Middle frontal gyrus (tissue), 1 donor: ENCODE results near the gene TESK2.
"Not testable (repeated sequence)": the region's sequence is repeated elsewhere in the genome, so short reads cannot be mapped to it uniquely, and the experiment has no call there.

Experiments used
- DNase-seq: peaks from one replicate; pipeline ENCODE4 v3.0.0-alpha.2; 2015; ENCODE audit warnings: low spot score; ENCODE audit errors: extremely low spot score

The TESK2 gene

DNA sequence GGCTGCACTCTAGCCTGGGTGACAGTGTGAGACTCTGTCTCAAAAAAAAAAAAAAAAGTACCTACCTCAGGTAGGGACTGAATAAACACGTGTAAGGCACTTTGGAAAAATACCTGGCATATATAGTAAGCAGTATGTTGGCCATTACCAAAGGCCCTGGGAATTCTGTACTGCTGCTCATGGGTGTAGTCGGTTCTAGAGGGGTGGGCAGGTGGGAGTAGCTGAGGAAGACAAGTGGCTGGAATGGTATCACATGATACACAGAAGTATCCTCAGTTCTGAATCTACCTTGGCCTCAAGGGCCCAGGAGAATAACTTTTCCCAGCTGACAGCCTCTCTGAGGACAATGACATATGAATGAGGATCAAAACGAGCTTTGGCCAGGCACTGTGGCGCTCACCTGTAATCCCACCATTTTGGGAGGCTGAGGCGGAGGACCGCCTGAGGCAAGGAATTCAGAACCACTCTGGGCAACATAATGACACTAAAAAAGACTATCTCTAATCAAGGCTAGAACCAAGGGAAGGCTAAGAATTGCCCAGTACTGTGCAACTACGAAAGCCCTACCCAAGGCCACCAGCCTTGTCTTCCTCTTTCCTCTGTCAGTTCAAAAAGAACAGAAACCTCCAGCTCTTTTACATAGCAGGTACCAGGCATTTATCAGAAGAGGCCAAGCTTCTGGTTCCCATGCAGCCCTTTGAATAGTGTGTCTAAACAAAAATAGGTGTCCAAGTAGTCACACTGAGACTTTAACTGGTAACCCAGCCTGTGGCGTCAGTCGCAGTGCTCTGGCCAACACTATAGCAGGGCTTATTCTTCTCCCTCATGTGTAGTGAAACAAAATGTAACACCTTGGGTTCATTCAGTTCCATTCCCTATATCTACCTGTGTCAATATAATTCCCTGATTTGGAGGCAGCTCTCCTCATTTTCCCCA, 19.3 kb upstream of the TESK2 start:
- DNase-seq, result no peak

DNA sequence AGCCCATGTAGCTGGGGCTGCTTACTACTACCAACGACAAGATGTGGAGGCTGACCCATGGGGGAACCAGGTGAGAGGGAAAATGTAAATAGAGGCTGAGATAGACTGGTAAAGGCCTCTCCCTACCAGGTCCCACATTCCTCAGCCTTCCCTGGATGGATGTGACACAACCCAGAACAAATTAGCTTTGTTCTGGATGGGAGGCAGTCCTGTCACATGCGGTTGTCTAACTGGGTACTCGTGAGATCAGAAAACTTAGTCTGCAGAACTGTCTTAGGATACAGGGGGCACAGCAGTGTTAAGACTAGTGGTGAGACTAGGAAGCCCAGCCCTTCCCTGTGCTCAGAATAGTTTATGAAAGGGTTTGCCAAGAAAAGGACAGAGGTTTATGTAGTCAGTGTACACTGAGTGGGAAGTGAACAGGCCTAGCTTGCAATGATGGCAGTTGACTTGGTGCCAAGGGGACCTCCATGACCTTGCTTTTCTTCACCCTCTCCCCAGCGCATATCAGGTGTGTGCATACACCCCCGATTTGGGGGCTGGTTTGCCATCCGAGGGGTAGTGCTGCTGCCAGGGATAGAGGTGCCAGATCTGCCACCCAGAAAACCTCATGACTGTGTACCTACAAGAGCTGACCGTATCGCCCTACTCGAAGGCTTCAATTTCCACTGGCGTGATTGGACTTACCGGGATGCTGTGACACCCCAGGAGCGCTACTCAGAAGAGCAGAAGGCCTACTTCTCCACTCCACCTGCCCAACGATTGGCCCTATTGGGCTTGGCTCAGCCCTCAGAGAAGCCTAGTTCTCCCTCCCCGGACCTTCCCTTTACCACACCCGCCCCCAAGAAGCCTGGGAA, 17.6 kb upstream of the TESK2 start:
- DNase-seq, result no peak

DNA sequence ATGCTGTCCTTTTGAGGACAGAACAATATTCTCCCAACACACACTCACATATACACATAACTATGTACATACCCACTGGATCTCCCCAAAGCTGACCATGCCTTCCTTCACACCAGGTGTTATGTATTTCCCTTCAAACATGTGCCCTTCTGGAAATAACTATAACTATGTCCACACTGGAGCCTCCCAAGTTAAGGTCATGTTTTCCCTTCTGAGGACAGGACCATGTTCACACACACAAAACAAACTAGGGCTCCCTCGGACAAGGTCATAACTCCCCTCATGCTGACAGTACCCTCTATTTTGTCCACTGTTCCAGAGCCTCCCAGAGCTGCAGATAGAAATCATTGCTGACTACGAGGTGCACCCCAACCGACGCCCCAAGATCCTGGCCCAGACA, 16.9 kb upstream of the TESK2 start:
- no peak for DNase-seq

DNA sequence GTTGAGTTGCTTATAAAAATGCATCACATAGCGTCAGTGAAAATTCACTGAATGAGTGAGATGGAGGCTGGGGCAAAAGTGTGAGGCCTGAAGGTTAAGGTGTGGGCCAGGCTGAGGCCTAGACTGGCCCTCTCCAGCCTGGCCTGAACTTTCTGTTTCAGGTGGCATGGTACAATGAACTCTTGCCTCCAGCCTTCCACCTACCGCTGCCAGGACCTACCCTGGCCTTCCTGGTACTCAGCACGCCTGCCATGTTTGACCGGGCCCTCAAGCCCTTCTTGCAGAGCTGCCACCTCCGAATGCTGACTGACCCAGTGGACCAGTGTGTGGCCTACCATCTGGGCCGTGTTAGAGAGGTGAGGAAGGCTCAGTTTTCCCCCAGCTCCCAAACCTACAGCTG, 16.2 kb upstream of the TESK2 start:
- no peak for DNase-seq

DNA sequence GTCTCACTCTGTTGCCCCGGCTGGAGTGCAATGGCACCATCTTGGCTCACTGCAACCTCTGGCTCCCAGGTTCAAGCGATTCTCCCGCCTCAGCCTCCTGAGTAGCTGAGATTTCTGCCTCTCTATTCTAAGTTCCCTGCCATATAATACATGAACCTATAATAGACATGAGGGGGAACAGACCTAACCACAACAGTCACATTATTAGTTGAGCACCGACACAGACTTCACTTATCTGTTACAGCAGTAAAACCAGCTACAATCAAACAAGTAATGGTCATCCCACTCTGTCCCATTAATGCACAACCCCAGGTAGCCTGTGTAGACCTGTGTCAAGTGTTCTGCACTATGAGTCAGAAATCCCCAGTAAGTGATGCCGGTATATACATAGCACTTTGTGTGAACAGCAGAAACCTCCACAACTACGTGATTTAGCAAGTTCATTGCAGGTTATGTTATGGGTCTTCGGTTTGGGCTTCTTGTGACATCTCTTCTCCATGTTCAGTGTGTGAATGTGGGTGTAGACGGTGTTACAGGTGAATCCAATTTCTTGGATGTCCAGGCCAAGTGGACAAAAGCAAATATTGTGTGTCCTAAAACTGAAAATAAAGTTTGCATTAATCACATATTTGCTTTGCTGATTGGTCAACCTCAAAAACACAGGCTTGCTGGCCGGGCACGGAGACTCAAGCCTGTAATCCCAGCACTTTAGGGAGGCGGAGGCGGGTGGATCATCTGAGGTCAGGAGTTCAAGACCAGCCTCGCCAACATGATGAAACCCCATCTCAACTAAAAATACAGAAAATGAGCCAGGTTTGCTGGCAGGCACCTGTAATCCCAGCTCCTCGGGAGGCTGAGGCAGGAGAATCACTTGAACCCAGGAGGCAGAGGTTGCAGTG, 12.7 kb upstream of the TESK2 start:
- no peak for DNase-seq

DNA sequence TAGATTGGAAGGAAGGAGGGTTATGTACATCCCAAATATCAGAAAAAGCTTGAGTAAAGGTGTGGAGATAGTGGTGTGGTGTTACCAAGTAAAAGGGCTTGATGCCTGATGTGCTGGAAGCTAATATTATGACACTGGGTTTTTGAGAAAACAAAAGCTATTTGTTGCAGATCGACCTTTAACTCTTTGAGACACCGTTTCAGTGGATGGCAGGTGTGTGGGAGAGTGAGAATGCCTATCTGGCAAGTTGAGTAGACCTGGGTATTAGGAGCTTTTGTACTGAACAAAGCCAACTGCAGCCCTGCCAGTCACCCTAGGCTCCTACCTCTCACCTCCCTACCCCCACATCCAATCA, 10.5 kb upstream of the TESK2 start:
- DNase-seq, result no peak

DNA sequence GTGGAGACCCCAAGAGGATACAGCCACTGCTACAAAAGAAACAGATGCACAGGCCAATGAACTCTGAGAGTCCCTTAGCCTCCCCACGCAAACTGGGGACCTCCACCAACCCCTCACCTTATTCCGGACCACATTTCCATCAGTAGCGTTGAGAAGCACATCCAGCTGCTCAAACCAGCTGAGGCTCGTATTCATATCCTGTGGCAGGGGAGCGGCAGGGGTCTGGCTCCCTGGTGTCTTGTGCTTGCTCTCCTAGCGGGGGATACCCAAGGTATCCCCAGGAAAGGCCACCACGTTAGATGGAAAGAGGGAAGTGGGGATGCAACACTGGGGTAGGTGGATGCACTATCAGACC, 8.4 kb upstream of the TESK2 start:
- DNase-seq, result no peak

DNA sequence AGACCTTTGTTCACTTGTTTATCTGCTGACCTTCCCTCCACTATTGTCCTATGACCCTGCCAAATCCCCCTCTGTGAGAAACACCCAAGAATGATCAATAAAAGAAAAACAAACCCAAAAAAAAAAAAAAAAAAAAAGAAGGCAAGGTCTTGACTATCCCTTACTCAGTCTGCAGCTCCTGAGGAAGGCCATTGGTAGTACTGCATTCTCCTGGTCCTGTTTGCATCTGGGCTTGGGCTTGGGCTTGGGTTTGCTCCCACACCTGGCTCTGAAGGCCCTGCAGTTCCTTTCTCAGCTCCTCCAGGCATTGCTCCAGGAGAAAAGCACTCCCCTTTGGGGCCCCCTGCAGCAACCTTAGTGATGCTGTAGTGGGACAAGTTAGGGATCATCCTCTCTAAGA, 7.3 kb upstream of the TESK2 start:
- no peak for DNase-seq

DNA sequence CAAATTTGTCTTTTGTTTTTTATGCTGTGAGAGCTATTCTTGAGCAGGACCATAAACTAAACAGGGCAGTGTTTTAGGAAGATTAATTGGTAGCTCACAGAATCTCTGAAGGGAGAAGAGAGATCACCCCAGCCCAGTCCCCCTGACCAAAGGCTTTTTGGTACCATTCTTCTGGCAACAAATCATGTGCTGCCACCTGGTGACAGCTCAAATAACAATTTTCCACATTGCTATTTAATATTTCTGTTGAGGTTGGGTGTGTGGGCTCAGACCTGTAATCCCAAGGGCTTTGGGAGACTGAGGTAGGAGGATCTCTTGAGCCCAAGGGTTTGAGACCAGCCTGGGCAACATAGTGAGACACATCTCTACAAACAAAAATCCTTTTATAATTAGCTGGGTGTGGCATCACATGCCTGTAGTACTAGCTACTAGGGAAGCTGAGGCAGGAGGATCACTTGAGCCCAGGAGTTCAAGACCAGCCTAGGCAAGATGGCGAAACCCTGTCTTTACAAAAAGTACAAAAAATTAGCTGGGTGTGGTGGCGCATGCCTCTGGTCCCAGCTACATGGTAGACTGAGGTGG, 2.2 kb upstream of the TESK2 start:
- DNase-seq, result no peak

DNA sequence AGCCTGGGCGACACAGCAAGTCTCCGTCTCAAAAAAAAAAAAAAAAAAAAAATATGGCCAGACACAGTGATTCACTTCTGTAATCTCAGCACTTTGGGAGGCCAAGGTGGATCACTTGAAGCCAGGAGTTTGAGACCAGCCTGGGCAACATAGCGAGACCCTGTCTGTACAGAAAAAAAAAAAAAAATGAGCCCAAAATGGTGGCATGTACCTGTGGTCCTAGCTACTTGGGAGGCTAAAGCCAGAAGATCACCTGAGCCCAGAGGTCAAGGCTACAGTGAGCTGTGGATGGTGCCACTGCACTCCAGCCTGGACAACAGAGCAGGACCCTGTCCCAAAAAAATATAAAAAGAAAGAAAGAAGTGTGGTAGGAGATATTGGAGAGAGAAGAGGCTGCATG, 1.7 kb upstream of the TESK2 start:
- no peak for DNase-seq

DNA sequence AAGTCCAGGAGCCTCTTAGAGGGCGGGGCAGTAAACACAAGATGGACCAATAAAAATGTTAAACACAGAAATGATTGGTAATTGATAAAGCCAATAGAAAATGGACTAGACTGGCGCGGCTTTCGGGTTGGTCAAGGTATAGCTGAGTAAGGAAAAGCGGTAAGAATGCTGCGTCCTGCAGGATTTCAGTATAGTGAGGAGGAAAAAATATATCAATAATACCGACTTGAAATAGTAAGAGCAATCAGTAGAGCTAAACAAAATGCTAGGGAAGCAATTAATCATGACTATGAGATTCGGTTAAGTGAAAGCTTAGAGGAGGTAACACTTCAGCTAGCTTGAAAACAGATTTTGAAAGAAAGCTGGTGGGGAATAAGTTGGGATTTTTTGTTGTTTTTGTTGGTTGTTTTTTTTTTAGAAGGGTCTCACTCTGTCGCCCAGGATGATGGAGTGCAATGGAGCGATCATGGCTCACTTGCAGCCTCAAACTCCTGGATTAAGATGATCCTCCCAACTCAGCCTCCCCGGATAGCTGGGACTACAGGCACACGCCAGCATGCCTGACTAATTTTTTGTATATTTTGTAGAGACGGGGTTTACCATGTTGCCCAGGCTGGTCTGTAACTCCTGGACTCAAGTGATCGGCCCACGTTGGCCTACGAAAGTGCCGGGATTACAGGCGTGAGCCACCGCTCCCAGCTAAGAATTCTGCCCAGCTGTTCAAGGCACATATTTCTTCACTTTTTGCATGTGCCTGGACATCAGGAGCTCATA, 711 bp upstream of the TESK2 start:
- DNase-seq, result no peak

DNA sequence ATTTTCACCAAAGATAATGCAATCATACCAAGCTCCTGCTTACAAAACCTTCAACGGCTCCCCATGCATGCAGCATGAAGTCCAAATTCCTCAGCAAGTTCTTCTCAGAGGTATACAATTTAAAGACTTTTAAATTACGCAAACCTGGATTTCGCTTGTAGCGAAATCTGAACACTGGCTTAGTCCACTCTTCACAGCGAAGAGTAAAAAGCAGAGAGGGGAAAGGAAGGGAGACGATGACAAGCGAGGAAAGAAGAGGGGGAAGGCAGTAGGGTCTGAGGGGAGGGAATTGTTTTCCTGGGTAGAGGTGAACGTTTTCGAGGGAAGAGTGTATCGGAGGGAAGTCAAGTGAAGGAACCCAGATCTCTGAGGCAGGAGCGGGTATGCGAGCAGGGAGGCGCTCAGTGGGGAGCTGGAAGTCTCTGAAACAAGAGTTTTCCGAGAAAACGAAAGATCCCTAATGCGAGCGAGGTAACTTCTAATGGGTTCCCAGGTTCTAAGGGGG, 790 bp downstream of the TESK2 start:
- DNase-seq, result no peak

DNA sequence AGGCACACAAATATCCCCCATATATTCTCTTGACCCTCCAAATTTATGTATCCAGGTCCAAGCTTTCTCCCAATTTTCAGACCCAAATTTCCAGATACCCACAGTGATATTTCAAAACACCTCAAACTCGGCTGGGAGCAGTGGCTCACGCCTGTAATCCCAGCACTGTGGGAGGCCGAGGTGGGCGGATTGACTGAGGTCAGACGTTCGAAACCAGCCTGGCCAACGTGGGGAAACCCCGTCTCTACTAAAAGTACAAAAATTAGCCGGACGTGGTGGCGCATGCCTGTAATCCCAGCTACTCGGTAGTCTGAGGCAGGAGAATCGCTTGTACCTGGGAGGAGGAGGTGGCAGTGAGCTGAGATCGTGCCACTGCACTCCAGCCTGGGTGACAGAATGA, 1.6 kb downstream of the TESK2 start:
- DNase-seq, result not testable (repeated sequence)

DNA sequence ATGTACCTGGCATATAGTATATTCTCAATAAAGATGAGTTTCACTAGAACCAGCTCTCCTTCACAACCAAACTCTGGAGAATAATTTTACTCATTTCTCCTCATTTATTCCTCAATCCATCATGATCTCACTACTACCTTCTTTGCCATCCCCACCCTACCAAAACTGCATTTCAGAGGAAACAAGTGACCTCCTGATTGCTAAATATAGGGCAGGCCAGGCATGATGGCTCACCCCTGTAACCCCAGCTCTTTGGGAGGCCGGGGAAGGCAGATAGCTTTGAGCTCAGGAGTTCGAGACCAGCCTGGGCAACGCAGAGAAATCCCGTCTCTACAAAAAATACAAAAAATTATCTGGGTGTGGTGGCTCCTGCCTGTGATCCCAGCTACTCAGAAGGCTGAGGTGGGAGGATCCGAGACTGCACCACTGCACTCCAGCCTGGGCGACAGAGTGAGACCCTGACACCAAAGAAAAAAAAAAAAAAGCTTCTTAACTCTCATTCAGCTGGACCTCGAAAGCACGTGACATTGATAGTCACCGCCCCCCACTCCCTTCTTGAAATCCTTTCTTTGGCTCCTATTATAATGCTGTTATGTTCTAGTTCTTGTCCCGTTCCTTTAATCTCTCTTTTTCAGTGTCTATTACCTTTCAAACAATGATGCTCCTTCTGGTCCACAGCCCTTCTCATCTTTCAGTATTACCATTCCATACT, 2.1 kb downstream of the TESK2 start:
- DNase-seq, result no peak

DNA sequence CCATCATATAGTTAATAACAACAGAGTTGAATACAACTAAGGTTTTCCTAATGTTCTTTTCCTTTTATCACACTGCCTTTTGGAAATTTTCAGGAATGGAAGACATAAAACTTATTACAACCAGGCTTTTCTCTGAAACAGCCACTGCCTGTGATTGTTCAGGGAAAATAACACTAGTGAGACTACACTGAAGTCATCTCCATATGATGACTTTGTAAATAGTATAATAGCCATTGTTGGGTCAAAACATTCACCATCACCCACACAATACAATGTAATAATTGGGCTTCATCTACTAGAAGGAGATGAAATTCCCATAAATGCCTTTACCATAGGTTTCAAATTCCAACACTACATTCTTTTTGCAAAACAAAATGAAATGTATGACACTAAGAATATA, 5.0 kb downstream of the TESK2 start:
- DNase-seq, result no peak

DNA sequence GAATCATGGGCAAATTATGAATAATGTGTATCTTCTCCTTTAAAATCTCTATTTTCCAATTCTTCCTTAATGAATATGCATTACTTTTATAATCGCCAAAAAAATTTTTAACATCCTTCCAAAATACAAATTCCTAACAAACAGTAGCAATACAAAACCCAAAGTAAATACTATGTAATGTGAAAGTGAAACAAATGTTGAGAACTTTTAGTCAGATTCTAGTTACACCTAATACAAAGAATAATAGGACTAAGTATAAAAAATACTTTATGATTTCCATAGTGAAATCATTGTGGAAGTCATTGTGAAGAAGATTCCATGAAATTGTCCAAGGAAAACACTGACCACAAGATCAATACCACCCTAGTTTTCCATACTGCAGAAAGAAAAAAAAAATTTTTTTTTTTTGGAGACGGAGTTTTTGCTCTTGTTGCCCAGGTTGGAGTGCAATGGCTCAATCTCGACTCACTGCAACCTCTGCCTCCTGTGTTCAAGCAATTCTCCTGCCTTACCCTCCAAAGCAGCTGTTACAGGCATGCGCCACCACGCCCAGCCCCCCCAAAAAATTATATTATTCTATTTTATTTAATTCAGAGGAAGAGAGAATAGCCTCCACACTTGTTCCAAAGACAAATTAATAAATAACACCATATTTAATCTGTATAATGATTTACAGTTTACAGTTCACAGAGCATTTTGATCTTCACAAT, 11.8 kb downstream of the TESK2 start:
- DNase-seq, result no peak

DNA sequence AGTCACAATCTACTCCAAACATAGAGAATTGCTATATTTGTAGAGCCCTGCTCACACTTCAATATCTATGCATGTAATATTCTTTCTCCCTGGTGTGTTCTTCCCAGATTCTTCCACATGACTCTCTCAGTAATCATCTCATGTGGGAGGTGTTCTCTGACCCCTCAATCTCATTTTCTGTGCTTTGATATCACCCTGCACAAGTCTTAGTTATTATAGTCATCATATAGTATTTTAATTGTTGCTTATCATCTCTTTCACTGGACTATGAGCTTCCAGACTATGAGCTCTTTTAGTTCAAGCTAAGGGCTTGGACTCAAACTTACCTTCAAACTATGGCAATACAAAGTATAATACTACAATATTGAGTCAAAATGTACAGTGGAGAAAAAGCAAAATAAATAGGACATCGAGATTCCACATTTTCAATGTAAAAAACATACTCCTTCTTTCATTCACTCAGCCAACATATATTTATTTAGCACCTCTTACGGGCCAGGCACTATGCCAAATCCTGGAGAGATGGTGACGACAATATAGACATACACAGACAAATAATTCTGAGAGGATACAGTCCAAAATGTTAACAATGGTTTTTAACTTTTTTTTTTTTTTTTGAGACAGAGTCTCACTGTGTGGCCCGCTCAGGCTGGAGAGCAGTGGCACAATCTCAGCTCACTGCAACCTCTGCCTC, 12.7 kb downstream of the TESK2 start:
- DNase-seq, result no peak

DNA sequence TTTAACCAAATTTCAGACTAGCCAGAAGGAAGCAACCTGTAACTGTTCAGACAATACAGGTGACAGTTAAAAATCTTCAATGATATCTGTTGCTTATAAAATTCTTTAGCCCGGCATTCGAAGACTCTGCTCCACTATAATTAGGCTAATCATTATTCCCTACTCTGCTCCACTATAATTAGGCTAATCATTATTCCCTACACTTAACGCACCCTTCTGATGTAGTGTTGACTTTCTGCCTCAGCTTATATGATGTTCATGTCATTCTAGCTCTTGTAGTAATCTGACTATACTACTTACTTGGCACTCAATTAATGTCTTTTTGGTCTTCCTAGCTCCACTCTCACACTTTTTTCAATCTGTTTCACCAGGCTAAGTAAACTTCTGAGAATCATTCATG, 13.3 kb downstream of the TESK2 start:
- DNase-seq, result no peak
